ENCODE data around the gene CDK14.
A peak's percentile ranks its signal among the peaks of the same experiment; 100 is the strongest.
"Not testable (repeated sequence)": the region's sequence is repeated elsewhere in the genome, so short reads cannot be mapped to it uniquely, and the experiment has no call there.

Gene CDK14

GRCh38 chr7:90889210-90889609 is 293.1 kb downstream of the CDK14 start:
- FAIRE-seq (no peak), DNase-seq (ENCODE audit: low spot score) (no peak)

- no peak for DNase-seq (ENCODE audit: low spot score)
- no peak for FAIRE-seq
Measured at GRCh38 chr7:90889644-90890043, 293.5 kb downstream of the CDK14 start.

GRCh38 chr7:90891529-90891928 is 295.4 kb downstream of the CDK14 start:
- DNase-seq (ENCODE audit: low spot score) (no peak), FAIRE-seq (no peak)

- no peak for DNase-seq (ENCODE audit: low spot score)
- FAIRE-seq: no peak
Measured at GRCh38 chr7:90892213-90892612, 296.1 kb downstream of the CDK14 start.

- no peak for DNase-seq (ENCODE audit: low spot score)
- no peak for FAIRE-seq
Measured at GRCh38 chr7:90894122-90894521, 298.0 kb downstream of the CDK14 start.

- no peak for DNase-seq (ENCODE audit: low spot score)
- no peak for FAIRE-seq
Measured at GRCh38 chr7:90896458-90896857, 300.3 kb downstream of the CDK14 start.

- FAIRE-seq: no peak
Measured at GRCh38 chr7:90897961-90898469, 301.9 kb downstream of the CDK14 start.

GRCh38 chr7:90900628-90901356 is 304.7 kb downstream of the CDK14 start:
- FAIRE-seq (no peak), DNase-seq (ENCODE audit: low spot score) (no peak)

More at GRCh38 chr7:90897961-90898469, 301.9 kb downstream of the CDK14 start:
- DNase-seq (ENCODE audit: low spot score): no peak

GRCh38 chr7:90903841-90904240 is 307.7 kb downstream of the CDK14 start:
- DNase-seq (ENCODE audit: low spot score) (no peak), FAIRE-seq (no peak)

- peak; percentile 86 for FAIRE-seq
- DNase-seq (ENCODE audit: low spot score): peak; percentile 22
Measured at GRCh38 chr7:90910136-90910535, 314.0 kb downstream of the CDK14 start.

- FAIRE-seq: no peak
- DNase-seq (ENCODE audit: low spot score): no peak
Measured at GRCh38 chr7:90916319-90916718, 320.2 kb downstream of the CDK14 start.

- FAIRE-seq: no peak
Measured at GRCh38 chr7:90917539-90917938, 321.4 kb downstream of the CDK14 start.

GRCh38 chr7:90918303-90918702 is 322.2 kb downstream of the CDK14 start:
- FAIRE-seq: no peak

More at GRCh38 chr7:90917539-90917938, 321.4 kb downstream of the CDK14 start:
- no peak for DNase-seq (ENCODE audit: low spot score)

GRCh38 chr7:90919816-90920215 is 323.7 kb downstream of the CDK14 start:
- FAIRE-seq: no peak
- no peak for DNase-seq (ENCODE audit: low spot score)

More at GRCh38 chr7:90918303-90918702, 322.2 kb downstream of the CDK14 start:
- no peak for DNase-seq (ENCODE audit: low spot score)

GRCh38 chr7:90920336-90920735 is 324.2 kb downstream of the CDK14 start:
- DNase-seq (ENCODE audit: low spot score) (no peak), FAIRE-seq (no peak)

GRCh38 chr7:90923541-90923997 is 327.4 kb downstream of the CDK14 start:
- DNase-seq (ENCODE audit: low spot score): no peak
- FAIRE-seq: no peak

GRCh38 chr7:90928700-90929424 is 332.7 kb downstream of the CDK14 start:
- DNase-seq (ENCODE audit: low spot score); FAIRE-seq: not testable (repeated sequence)

- no peak for FAIRE-seq
- no peak for DNase-seq (ENCODE audit: low spot score)
Measured at GRCh38 chr7:90931986-90932916, 336.1 kb downstream of the CDK14 start.

GRCh38 chr7:90933041-90933440 is 336.9 kb downstream of the CDK14 start:
- DNase-seq (ENCODE audit: low spot score): no peak
- FAIRE-seq: no peak

- FAIRE-seq: no peak
- DNase-seq (ENCODE audit: low spot score): no peak
Measured at GRCh38 chr7:90933984-90934383, 337.9 kb downstream of the CDK14 start.

GRCh38 chr7:90938371-90938770 is 342.2 kb downstream of the CDK14 start:
- FAIRE-seq (peak; percentile 20), DNase-seq (ENCODE audit: low spot score) (no peak)

Measured in RCC 7860 (cell line).